GM12891 (cell line): ENCODE data around the gene ZNF783.

Source experiments
- PAX5 ChIP-seq: IDR thresholded peaks from 2 replicates; pipeline ENCODE4 v1.6.1; 2011; ENCODE audit warnings: low read length, moderate library complexity, mild to moderate bottlenecking; ENCODE audit not compliant: insufficient read depth, severe bottlenecking
- POLR2A ChIP-seq: IDR thresholded peaks from 2 replicates; pipeline ENCODE4 v1.6.1; 2011; ENCODE audit warnings: low read depth, low read length, control low read depth
- POLR2AphosphoS5 ChIP-seq: IDR thresholded peaks from 2 replicates; pipeline ENCODE4 v1.6.1; 2011; ENCODE audit warnings: low read depth, low read length, control low read depth
- POU2F2 ChIP-seq: IDR thresholded peaks from 2 replicates; pipeline ENCODE4 v1.6.1; 2011; ENCODE audit warnings: low read depth, mild to moderate bottlenecking, control low read depth, low read length, moderate library complexity
- SPI1 ChIP-seq: IDR thresholded peaks from 2 replicates; pipeline ENCODE4 v1.6.1; 2011; ENCODE audit warnings: low read depth, low read length, control low read depth
- TAF1 ChIP-seq: IDR thresholded peaks from 2 replicates; pipeline ENCODE4 v1.6.1; 2011; ENCODE audit warnings: low read depth, low read length, control low read depth

DNA sequence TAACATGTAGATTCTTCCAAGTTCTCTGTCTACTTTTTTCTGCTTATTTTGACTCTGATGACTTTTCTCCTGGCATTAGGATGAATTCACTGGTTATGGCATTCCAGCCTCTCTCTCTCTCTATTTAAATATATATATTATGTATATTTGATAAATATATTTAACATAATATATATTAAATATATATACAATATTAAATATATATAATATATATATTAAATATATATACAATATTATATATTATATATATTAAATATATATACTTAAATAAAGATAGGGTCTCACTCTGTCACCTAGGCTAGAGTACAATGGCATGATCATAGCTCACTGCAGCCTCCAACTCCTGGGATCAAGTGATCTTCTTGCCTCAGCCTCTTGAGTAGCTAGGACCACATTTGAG lies 60.7 kb downstream of the ZNF783 start:
- TF ChIP-seq POLR2A (no peak), POLR2AphosphoS5 (no peak), TAF1 (no peak), SPI1 (no peak), POU2F2 (no peak), PAX5 (no peak)
